Measurements from ENCODE around the gene C8G.

Gene C8G

DNA sequence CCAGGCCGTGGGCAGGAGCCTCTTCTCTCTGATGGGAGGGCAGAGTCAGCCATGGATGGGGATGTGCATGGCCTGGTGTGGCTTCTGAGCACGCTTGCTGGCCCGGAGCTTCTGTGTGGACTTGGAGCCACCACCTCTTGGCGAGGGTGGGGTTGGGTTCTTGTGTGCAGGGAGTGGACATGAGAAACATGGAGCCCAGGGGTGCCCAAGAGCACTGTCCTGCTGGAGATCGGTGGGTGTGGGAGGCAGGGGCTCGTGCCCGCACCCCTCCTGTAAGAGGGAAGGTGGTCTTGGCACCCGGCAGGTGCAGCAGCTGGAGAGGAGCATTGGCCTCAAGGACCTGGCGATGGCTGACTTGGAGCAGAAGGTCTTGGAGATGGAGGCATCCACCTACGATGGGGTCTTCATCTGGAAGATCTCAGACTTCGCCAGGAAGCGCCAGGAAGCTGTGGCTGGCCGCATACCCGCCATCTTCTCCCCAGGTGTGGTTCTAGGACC lies 24.3 kb upstream of the C8G start:
- no peak overlapping the region for H3K4me3 ChIP-seq (ENCODE audit: low read depth, low read length)
- TF ChIP-seq, protein P1, sequence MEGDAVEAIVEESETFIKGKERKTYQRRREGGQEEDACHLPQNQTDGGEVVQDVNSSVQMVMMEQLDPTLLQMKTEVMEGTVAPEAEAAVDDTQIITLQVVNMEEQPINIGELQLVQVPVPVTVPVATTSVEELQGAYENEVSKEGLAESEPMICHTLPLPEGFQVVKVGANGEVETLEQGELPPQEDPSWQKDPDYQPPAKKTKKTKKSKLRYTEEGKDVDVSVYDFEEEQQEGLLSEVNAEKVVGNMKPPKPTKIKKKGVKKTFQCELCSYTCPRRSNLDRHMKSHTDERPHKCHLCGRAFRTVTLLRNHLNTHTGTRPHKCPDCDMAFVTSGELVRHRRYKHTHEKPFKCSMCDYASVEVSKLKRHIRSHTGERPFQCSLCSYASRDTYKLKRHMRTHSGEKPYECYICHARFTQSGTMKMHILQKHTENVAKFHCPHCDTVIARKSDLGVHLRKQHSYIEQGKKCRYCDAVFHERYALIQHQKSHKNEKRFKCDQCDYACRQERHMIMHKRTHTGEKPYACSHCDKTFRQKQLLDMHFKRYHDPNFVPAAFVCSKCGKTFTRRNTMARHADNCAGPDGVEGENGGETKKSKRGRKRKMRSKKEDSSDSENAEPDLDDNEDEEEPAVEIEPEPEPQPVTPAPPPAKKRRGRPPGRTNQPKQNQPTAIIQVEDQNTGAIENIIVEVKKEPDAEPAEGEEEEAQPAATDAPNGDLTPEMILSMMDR (IDR thresholded peaks at IDR 0.05; ENCODE audit: borderline replicate concordance, insufficient read depth, low read depth, low read length), result no peak

- TF ChIP-seq, protein P1 (IDR thresholded peaks at IDR 0.05; ENCODE audit: borderline replicate concordance, insufficient read depth, low read depth, low read length), result no peak
- no peak overlapping the region for H3K4me3 ChIP-seq (ENCODE audit: low read depth, low read length)
These were observed 23.7 kb upstream of the C8G start for GRCh38 chr9:136921307-136921706.

DNA sequence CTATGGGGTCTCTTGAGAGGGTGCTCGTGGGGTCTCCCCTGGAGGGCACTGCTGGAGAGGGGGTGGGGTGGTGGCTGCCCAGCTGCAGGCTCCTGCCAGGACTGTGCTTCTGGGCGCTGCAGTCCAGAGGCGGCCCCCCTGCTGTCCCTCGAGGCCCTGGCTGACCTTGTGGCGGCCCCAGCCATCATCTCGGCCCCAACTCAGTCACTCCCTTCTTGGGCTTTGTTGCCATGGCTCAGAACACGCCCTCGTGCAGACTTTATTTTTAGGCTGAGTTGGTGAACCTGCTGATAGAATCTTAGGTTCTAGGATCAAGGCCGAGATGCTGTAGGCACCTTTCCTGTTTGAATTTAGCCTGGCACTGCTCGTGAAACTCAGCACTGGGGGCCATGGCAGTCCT lies 23.3 kb upstream of the C8G start:
- no peak overlapping the region for H3K4me3 ChIP-seq (ENCODE audit: low read depth, low read length)
- TF ChIP-seq, protein P1 (IDR thresholded peaks at IDR 0.05; ENCODE audit: borderline replicate concordance, insufficient read depth, low read depth, low read length), result no peak

- TF ChIP-seq, protein P1 (IDR thresholded peaks at IDR 0.05; ENCODE audit: borderline replicate concordance, insufficient read depth, low read depth, low read length), result no peak
- no peak overlapping the region for H3K4me3 ChIP-seq (ENCODE audit: low read depth, low read length)
These were observed 22.5 kb upstream of the C8G start for GRCh38 chr9:136922540-136922939.

GRCh38 chr9:136923881-136924280 lies 21.2 kb upstream of the C8G start:
- no peak overlapping the region for H3K4me3 ChIP-seq (ENCODE audit: low read depth, low read length)
- TF ChIP-seq, protein P1 (IDR thresholded peaks at IDR 0.05; ENCODE audit: borderline replicate concordance, insufficient read depth, low read depth, low read length), result no peak

DNA sequence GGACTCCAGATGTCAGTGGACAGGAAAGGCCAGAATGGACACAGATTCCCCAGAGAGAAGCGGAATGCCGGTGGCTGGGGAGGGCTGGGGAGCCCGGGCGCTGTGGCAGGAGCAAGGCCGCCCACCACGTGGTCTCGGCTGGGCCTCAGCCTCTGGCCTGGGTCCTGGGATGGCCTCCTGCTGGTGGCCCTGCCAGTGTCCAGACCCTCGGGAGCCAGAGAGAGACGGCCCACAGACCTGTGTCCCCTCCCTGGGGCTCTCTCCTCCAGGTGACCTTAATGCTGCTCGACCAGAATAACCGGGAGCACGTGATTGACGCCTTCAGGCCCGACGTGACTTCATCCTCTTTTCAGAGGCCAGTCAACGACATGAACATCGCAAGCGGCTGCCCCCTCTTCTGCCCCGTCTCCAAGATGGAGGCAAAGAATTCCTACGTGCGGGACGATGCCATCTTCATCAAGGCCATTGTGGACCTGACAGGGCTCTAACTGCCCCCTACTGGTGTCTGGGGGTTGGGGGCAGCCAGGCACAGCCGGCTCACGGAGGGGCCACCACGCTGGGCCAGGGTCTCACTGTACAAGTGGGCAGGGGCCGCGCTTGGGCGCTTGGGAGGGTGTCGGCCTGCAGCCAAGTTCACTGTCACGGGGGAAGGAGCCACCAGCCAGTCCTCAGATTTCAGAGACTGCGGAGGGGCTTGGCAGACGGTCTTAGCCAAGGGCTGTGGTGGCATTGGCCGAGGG lies 19.5 kb upstream of the C8G start:
- H3K4me3 ChIP-seq (ENCODE audit: low read depth, low read length), result no peak overlapping the region
- TF ChIP-seq, protein P1 (IDR thresholded peaks at IDR 0.05; ENCODE audit: borderline replicate concordance, insufficient read depth, low read depth, low read length), result no peak

- H3K4me3 ChIP-seq (ENCODE audit: low read depth, low read length), result no peak overlapping the region
- TF ChIP-seq, protein P1 (IDR thresholded peaks at IDR 0.05; ENCODE audit: borderline replicate concordance, insufficient read depth, low read depth, low read length), result no peak
These were observed 18.8 kb upstream of the C8G start for GRCh38 chr9:136926154-136926704.
